SU-DHL-6 (cell line): Measurements from ENCODE around the gene LIFR.

Experiments
- CTCF ChIP-seq: fragments of 200-600 bp; sonication (generic); IDR thresholded peaks from one replicate; pipeline ENCODE4 v1.5.1; 2017; ENCODE audit warnings: antibody characterized with exemption, mild to moderate bottlenecking, low read length, moderate library complexity; ENCODE audit not compliant: insufficient read depth, poor library complexity, severe bottlenecking
- EZH2phosphoT487 ChIP-seq: fragments of 200-600 bp; sonication (generic), shearing (Covaris generic); conservative IDR thresholded peaks from 2 replicates; pipeline ENCODE4 v1.6.1; 2018; ENCODE audit warnings: mild to moderate bottlenecking, antibody characterized with exemption, low read length, moderate library complexity, mixed read lengths

GRCh38 chr5:38596981-38597380 lies 40.5 kb upstream of the LIFR start:
- TF ChIP-seq CTCF: no peak
- TF ChIP-seq EZH2phosphoT487: no peak
